Right renal pelvis (tissue), 4 donors: Measurements from ENCODE around the gene MTA1. TPM values are rescaled to one million over a fixed set of nuclear protein-coding genes. Genes with fewer than 3 reads are reported as not detected.

Experiments used
- DNase-seq, 4 donors: peaks; one replicate each; pipeline ENCODE4 v3.0.0-alpha.2; 2013; ENCODE audit warnings: low read depth in 4 of 4, low spot score in 3 of 4, missing footprints in 1 of 4
- polyA plus RNA-seq, 4 donors: library from polyadenylated mRNA; unstranded; fragments of 120-200 nt; gene quantifications; one replicate each; pipeline ENCODE4 v1.2.1, GENCODE V29; 2013; ENCODE audit not compliant: insufficient read length in 4 of 4

MTA1 gene
- polyA plus RNA-seq, 4 donors = 96.2 to 125 (median 106) TPM

- no peak for DNase-seq
Observed at GRCh38 chr14:105482486-105483110, 63.0 kb downstream of the MTA1 start.

GRCh38 chr14:105483300-105484068 is 63.9 kb downstream of the MTA1 start:
- DNase-seq = no peak

- DNase-seq = no peak
Observed at GRCh38 chr14:105484069-105484996, 64.7 kb downstream of the MTA1 start.

- DNase-seq = no peak
Observed at GRCh38 chr14:105484997-105485393, 65.4 kb downstream of the MTA1 start.

GRCh38 chr14:105485739-105486162 is 66.1 kb downstream of the MTA1 start:
- DNase-seq = no peak

GRCh38 chr14:105486163-105486973 is 66.7 kb downstream of the MTA1 start, which contains the start of gene CRIP1:
CRIP1 (plus strand) TSS chr14:105486886; CDS start chr14:105487260, 374 bp downstream.
- DNase-seq = no peak

- DNase-seq = no peak
Observed at GRCh38 chr14:105486974-105487448, 67.4 kb downstream of the MTA1 start.

GRCh38 chr14:105487449-105487985 is 67.9 kb downstream of the MTA1 start:
- no peak for DNase-seq

GRCh38 chr14:105487986-105488777 is 68.6 kb downstream of the MTA1 start:
- DNase-seq = no peak

- DNase-seq = no peak
Observed at GRCh38 chr14:105488781-105489541, 69.3 kb downstream of the MTA1 start.

GRCh38 chr14:105489542-105490266 is 70.1 kb downstream of the MTA1 start:
- peak in 3 of 4 donors; percentile 81 to 90 (median 84) for DNase-seq

- DNase-seq = no peak
Observed at GRCh38 chr14:105490267-105490571, 70.6 kb downstream of the MTA1 start.

- peak; percentile 97 to 100 (median 99) for DNase-seq
Observed at GRCh38 chr14:105490572-105491365, 71.1 kb downstream of the MTA1 start, which contains the start of gene TEDC1. TEDC1 (plus strand) TSS chr14:105491246; CDS start chr14:105491376, 130 bp downstream.

- DNase-seq = no peak
Observed at GRCh38 chr14:105491366-105491973, 71.8 kb downstream of the MTA1 start.

GRCh38 chr14:105492031-105492970 is 72.7 kb downstream of the MTA1 start:
- DNase-seq = no peak
